Measurements from ENCODE around the gene AGAP1.

GRCh38 chr2:235845245-235845644, 351.4 kb downstream of the AGAP1 start:
- TF ChIP-seq CTCF (IDR thresholded peaks at IDR 0.05 in 8 of 11, conservative IDR thresholded peaks at IDR 0.05 in 3 of 11), result no peak
- TF ChIP-seq POLR2AphosphoS5 (IDR thresholded peaks at IDR 0.05), result no peak
- no peak for TF ChIP-seq POLR2A (IDR thresholded peaks at IDR 0.05)

All from spleen (tissue), 7 donors.